ENCODE data around the gene NLRX1.
"Not testable (repeated sequence)": the region's sequence is repeated elsewhere in the genome, so short reads cannot be mapped to it uniquely, and the experiment has no call there.

The NLRX1 gene

GRCh38 chr11:119195680-119196079, 27.2 kb downstream of the NLRX1 start:
- no peak overlapping the region for H3K4me3 ChIP-seq (ENCODE audit: low read depth, low read length)
- TF ChIP-seq, protein P1, sequence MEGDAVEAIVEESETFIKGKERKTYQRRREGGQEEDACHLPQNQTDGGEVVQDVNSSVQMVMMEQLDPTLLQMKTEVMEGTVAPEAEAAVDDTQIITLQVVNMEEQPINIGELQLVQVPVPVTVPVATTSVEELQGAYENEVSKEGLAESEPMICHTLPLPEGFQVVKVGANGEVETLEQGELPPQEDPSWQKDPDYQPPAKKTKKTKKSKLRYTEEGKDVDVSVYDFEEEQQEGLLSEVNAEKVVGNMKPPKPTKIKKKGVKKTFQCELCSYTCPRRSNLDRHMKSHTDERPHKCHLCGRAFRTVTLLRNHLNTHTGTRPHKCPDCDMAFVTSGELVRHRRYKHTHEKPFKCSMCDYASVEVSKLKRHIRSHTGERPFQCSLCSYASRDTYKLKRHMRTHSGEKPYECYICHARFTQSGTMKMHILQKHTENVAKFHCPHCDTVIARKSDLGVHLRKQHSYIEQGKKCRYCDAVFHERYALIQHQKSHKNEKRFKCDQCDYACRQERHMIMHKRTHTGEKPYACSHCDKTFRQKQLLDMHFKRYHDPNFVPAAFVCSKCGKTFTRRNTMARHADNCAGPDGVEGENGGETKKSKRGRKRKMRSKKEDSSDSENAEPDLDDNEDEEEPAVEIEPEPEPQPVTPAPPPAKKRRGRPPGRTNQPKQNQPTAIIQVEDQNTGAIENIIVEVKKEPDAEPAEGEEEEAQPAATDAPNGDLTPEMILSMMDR (IDR thresholded peaks at IDR 0.05; ENCODE audit: low read depth, low read length): no peak

GRCh38 chr11:119196833-119197483, 28.4 kb downstream of the NLRX1 start:
- TF ChIP-seq, protein P1 (IDR thresholded peaks at IDR 0.05; ENCODE audit: low read depth, low read length): peak; percentile 59
- no peak overlapping the region for H3K4me3 ChIP-seq (ENCODE audit: low read depth, low read length)

DNA sequence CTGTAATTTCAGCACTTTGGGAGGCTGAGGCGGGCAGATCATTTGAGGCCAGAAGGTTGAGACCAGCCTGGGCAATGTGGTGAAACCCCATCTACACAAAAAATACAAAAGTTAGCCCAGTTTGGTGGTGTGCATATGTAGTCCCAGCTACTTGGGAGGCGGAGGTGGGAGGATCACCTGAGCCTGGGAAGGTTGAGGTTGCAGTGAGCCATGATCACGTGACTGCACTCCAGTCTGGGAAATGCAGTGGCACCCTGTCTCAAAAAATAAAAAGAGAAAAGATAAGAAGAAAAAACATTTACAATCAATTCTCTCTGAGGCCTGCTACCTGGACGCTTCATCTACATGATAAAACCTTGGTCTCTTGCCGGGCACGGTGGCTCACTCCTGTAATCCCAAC, 30.4 kb downstream of the NLRX1 start:
- H3K4me3 ChIP-seq (ENCODE audit: low read depth, low read length): no peak overlapping the region
- TF ChIP-seq, protein P1 (IDR thresholded peaks at IDR 0.05; ENCODE audit: low read depth, low read length): no peak

DNA sequence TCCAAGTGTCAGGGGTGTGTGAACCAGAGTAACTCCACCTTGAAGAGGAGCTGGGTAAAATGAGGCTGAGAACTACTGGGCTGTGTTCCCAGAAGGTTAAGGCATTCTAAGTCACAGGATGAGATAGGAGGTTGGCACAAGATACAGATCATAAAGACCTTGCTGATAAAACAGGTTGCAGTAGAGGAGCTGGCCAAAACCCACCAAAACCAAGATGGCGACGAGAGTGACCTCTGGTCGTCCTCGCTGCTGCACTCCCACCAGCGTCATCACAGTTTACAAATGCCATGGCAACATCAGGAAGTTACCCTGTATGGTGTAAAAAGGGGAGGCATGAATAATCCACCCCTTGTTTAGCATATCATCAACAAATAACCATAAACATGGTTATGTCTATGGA, 32.7 kb downstream of the NLRX1 start:
- H3K4me3 ChIP-seq (ENCODE audit: low read depth, low read length): not testable (repeated sequence)

DNA sequence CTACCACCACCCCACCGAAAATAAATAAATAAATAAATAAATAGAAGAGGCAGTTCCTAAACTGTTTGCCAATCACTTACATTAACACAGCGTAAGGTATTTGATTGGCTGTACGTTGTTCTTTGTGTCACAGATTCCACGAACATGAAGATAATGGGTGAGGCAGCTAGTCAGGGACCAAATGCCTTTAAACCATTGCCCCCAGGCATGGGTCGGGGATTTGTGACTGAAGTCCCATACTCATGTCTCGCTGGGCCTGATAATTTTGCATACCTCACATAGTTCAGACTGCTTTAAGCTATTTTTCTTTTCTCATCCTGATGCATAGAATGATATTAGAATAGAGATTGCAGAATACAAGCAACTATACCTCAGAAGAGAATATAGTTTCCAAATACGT, 34.0 kb downstream of the NLRX1 start:
- TF ChIP-seq, protein P1 (IDR thresholded peaks at IDR 0.05; ENCODE audit: low read depth, low read length): no peak
- no peak overlapping the region for H3K4me3 ChIP-seq (ENCODE audit: low read depth, low read length)

GRCh38 chr11:119204066-119204465, 35.5 kb downstream of the NLRX1 start:
- TF ChIP-seq, protein P1 (IDR thresholded peaks at IDR 0.05; ENCODE audit: low read depth, low read length): no peak
- no peak overlapping the region for H3K4me3 ChIP-seq (ENCODE audit: low read depth, low read length)

- TF ChIP-seq, protein P1 (IDR thresholded peaks at IDR 0.05; ENCODE audit: low read depth, low read length): no peak
- peak overlapping the region; percentile 89; the same call in 1 of the 2 replicates for H3K4me3 ChIP-seq (ENCODE audit: low read depth, low read length)
Measured at GRCh38 chr11:119205080-119205479, 36.6 kb downstream of the NLRX1 start.

Data from WI38 (cell line).